ENCODE results near the gene VN1R4. TPM values are rescaled to one million over a fixed set of nuclear protein-coding genes. Genes with fewer than 3 reads are reported as not detected.
"Not testable (repeated sequence)": the region's sequence is repeated elsewhere in the genome, so short reads cannot be mapped to it uniquely, and the experiment has no call there.

VN1R4 gene
- total RNA-seq, 2 experiments from 2014 or later = not detected

- DNase-seq (peak in 3 of 14 experiments; percentile 10 to 20 (median 18)), ATAC-seq (ENCODE audit: poor library complexity) (no peak)
- Histone ChIP-seq H3K27me3 (ENCODE audit: control insufficient read depth in 1 of 2, insufficient read depth in 2 of 2, low read length in 2 of 2) (peaks cover 7 to 17% of the 10 kb centered on the region in 2 experiments), H3K27ac (ENCODE audit: low read depth in 1 of 2, low read length in 2 of 2) (no peak overlapping the region), H3K4me1 (ENCODE audit: insufficient read depth, low read length) (peaks cover 7% of the 10 kb centered on the region), H3K9me3 (ENCODE audit: control insufficient read depth in 1 of 2, insufficient read depth in 1 of 2, low read length in 2 of 2) (peaks cover 17 to 37% of the 10 kb centered on the region in 2 experiments), H3K36me3 (ENCODE audit: insufficient read depth, low read length) (no peaks in the 10 kb centered on the region), H3K4me3 (ENCODE audit: low read length) (no peak overlapping the region)
- TF ChIP-seq CTCF (IDR thresholded peaks at IDR 0.05) = no peak
- H3K4me1 Mint-ChIP-seq (ENCODE audit: low read depth) = no peaks in the 10 kb centered on the region
- H3K36me3 Mint-ChIP-seq (ENCODE audit: low read depth) = peaks cover 5% of the 10 kb centered on the region
- peaks cover 10% of the 10 kb centered on the region for H3K9me3 Mint-ChIP-seq
- no peak overlapping the region for H3K4me3 Mint-ChIP-seq
- POLR2A ChIA-PET = no interaction called here
- no peak overlapping the region for H3K27ac Mint-ChIP-seq
- intact Hi-C loops (cut with DNase I, micrococcal nuclease) = no loop called here
- peaks cover 59% of the 10 kb centered on the region for H3K27me3 Mint-ChIP-seq
- CTCF ChIA-PET = no interaction called here
Measured at GRCh38 chr19:53308339-53308811, 40.9 kb upstream of the VN1R4 start.

- H3K4me3 ChIP-seq (ENCODE audit: low read length); H3K27me3 ChIP-seq (ENCODE audit: control insufficient read depth in 1 of 2, insufficient read depth in 2 of 2, low read length in 2 of 2); H3K4me1 Mint-ChIP-seq (ENCODE audit: low read depth); H3K36me3 ChIP-seq (ENCODE audit: insufficient read depth, low read length); H3K4me3 Mint-ChIP-seq; H3K27ac ChIP-seq (ENCODE audit: low read depth in 1 of 2, low read length in 2 of 2); intact Hi-C loops (cut with DNase I, micrococcal nuclease); H3K4me1 ChIP-seq (ENCODE audit: insufficient read depth, low read length); ATAC-seq (ENCODE audit: poor library complexity); H3K27ac Mint-ChIP-seq; CTCF ChIA-PET; POLR2A ChIA-PET; H3K9me3 Mint-ChIP-seq; H3K36me3 Mint-ChIP-seq (ENCODE audit: low read depth): not testable (repeated sequence)
- peaks cover 23% of the 10 kb centered on the region for H3K27me3 Mint-ChIP-seq
- peaks cover 5 to 42% of the 10 kb centered on the region in 2 experiments for H3K9me3 ChIP-seq (ENCODE audit: control insufficient read depth in 1 of 2, insufficient read depth in 1 of 2, low read length in 2 of 2)
- peak in 3 of 14 experiments; percentile 1 to 12 (median 2) for DNase-seq
Measured at GRCh38 chr19:53301341-53301740, 33.8 kb upstream of the VN1R4 start.

GRCh38 chr19:53294786-53295441, 27.4 kb upstream of the VN1R4 start:
- intact Hi-C loops (cut with DNase I, micrococcal nuclease) = no loop called here
- peaks cover 41 to 62% of the 10 kb centered on the region in 2 experiments for H3K9me3 ChIP-seq (ENCODE audit: control insufficient read depth in 1 of 2, insufficient read depth in 1 of 2, low read length in 2 of 2)
- TF ChIP-seq CTCF (IDR thresholded peaks at IDR 0.05) = no peak
- H3K9me3 Mint-ChIP-seq = peaks cover 17% of the 10 kb centered on the region
- DNase-seq (no peak), ATAC-seq (ENCODE audit: poor library complexity) (no peak)
- no peaks in the 10 kb centered on the region for H3K27me3 ChIP-seq (ENCODE audit: control insufficient read depth in 1 of 2, insufficient read depth in 2 of 2, low read length in 2 of 2)
- no peak overlapping the region for H3K27ac Mint-ChIP-seq
- H3K4me3 ChIP-seq (ENCODE audit: low read length) = no peak overlapping the region
- no peaks in the 10 kb centered on the region for H3K4me1 ChIP-seq (ENCODE audit: insufficient read depth, low read length)
- H3K27me3 Mint-ChIP-seq = no peaks in the 10 kb centered on the region
- no peaks in the 10 kb centered on the region for H3K4me1 Mint-ChIP-seq (ENCODE audit: low read depth)
- no peaks in the 10 kb centered on the region for H3K36me3 ChIP-seq (ENCODE audit: insufficient read depth, low read length)
- ChIA-PET CTCF (no interaction called here), POLR2A (no interaction called here)
- no peak overlapping the region for H3K27ac ChIP-seq (ENCODE audit: low read depth in 1 of 2, low read length in 2 of 2)
- H3K4me3 Mint-ChIP-seq = no peak overlapping the region
- H3K36me3 Mint-ChIP-seq (ENCODE audit: low read depth) = peaks cover 15% of the 10 kb centered on the region
